Stimulated activated CD8-positive, alpha-beta memory T cell treated with anti-CD3 and anti-CD28 coated beads, Interleukin-7, amount 100 ng/mL, for 48 hours (primary cell): ENCODE results near the gene RLN3.

Source experiments
- DNase-seq, 2 donors: peaks; one replicate each; pipeline ENCODE4 v3.0.0-alpha.2; 2020; ENCODE audit warnings: low read depth in 1 of 2; ENCODE audit errors: extremely low read depth in 1 of 2

RLN3 gene

GRCh38 chr19:14053032-14053431 lies 25.1 kb downstream of the RLN3 start:
- no peak for DNase-seq

- DNase-seq: no peak
Measured at GRCh38 chr19:14053500-14053899, 25.6 kb downstream of the RLN3 start.

- DNase-seq: no peak
Measured at GRCh38 chr19:14054099-14054498, 26.2 kb downstream of the RLN3 start.

GRCh38 chr19:14054721-14055120 lies 26.8 kb downstream of the RLN3 start:
- DNase-seq: no peak

- DNase-seq: no peak
Measured at GRCh38 chr19:14055396-14055795, 27.4 kb downstream of the RLN3 start.

GRCh38 chr19:14056069-14056666 lies 28.2 kb downstream of the RLN3 start:
- DNase-seq: no peak

GRCh38 chr19:14056741-14057356 lies 28.9 kb downstream of the RLN3 start:
- DNase-seq: no peak

GRCh38 chr19:14058182-14059092 lies 30.5 kb downstream of the RLN3 start:
- no peak for DNase-seq

- DNase-seq: peak in 1 of 2 donors; percentile 46
Measured at GRCh38 chr19:14059093-14059480, 31.1 kb downstream of the RLN3 start.

GRCh38 chr19:14059652-14060155 lies 31.8 kb downstream of the RLN3 start:
- no peak for DNase-seq

- no peak for DNase-seq
Measured at GRCh38 chr19:14061081-14061749, 33.3 kb downstream of the RLN3 start.

- no peak for DNase-seq
Measured at GRCh38 chr19:14061751-14062557, 34.0 kb downstream of the RLN3 start, which contains the start of gene PALM3. PALM3 (minus strand) TSS chr19:14062076; CDS start chr19:14061980, 96 bp downstream.

- no peak for DNase-seq
Measured at GRCh38 chr19:14062558-14062855, 34.6 kb downstream of the RLN3 start.

GRCh38 chr19:14063105-14063504 lies 35.2 kb downstream of the RLN3 start:
- no peak for DNase-seq

GRCh38 chr19:14066134-14066533 lies 38.2 kb downstream of the RLN3 start:
- DNase-seq: no peak

- no peak for DNase-seq
Measured at GRCh38 chr19:14070268-14071050, 42.5 kb downstream of the RLN3 start.

GRCh38 chr19:14072535-14073260 lies 44.8 kb downstream of the RLN3 start, which contains the start of gene MISP3:
MISP3 (plus strand) TSS chr19:14072786; CDS start chr19:14073310, 524 bp downstream.
- DNase-seq: peak in 1 of 2 donors; percentile 30

- peak; percentile 49 to 53 for DNase-seq
Measured at GRCh38 chr19:14073261-14073924, 45.4 kb downstream of the RLN3 start.
